Testis (tissue), 2 donors: Measurements from ENCODE around the gene RBBP6.

Experiments used
- POLR2A ChIP-seq: fragments of 450-650 bp; IDR thresholded peaks from one replicate; pipeline ENCODE4 v1.6.1; 2017; ENCODE audit warnings: antibody characterized with exemption, mild to moderate bottlenecking, moderate library complexity
- TF ChIP-seq, protein P1 (sequence below), 3 experiments: fragments of 450-650 bp in 2 of 3; fragments of 200-600 bp in 1 of 3; sonication (generic) in 1 of 3; IDR thresholded peaks; one replicate each; pipeline ENCODE4 v1.5.1; 2016 to 2019; ENCODE audit warnings: antibody characterized with exemption in 3 of 3, mild to moderate bottlenecking in 2 of 3, moderate library complexity in 1 of 3

DNA sequence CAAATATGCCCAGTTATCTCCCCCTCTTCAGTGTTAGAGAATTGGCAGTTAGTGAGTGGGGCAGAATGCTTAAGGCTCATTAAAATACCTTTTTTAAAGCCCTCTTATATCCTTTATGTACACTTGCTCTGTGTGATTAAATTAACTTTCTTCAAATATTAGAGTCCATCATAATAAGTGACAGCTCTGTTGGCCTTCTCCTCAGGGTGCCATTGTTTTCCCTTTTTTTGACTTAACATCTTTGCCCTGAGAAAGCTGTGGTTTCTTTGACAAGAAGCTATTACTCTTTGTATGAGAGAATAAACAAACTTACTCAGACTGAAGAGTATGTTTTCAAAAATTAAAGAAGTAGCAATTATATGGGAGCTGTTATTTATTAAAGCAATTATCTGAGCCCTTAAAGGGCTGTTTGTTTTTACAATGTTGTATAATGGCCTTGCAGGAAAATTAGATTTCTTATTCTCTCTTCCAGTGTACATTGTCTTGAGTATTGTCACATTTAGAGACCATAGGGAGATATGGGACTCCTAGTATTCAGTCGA, 13.4 kb downstream of the RBBP6 start:
- TF ChIP-seq, protein P1, sequence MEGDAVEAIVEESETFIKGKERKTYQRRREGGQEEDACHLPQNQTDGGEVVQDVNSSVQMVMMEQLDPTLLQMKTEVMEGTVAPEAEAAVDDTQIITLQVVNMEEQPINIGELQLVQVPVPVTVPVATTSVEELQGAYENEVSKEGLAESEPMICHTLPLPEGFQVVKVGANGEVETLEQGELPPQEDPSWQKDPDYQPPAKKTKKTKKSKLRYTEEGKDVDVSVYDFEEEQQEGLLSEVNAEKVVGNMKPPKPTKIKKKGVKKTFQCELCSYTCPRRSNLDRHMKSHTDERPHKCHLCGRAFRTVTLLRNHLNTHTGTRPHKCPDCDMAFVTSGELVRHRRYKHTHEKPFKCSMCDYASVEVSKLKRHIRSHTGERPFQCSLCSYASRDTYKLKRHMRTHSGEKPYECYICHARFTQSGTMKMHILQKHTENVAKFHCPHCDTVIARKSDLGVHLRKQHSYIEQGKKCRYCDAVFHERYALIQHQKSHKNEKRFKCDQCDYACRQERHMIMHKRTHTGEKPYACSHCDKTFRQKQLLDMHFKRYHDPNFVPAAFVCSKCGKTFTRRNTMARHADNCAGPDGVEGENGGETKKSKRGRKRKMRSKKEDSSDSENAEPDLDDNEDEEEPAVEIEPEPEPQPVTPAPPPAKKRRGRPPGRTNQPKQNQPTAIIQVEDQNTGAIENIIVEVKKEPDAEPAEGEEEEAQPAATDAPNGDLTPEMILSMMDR (IDR thresholded peaks at IDR 0.05) = no peak
- TF ChIP-seq POLR2A = no peak
